Measurements from ENCODE around the gene ADAMTS16.

GRCh38 chr5:5347442-5347841 is 207.3 kb downstream of the ADAMTS16 start:
- TF ChIP-seq CTCF (IDR thresholded peaks at IDR 0.05) = no peak
- TF ChIP-seq POLR2A (IDR thresholded peaks at IDR 0.05) = no peak
- no peak for TF ChIP-seq POLR2AphosphoS5 (IDR thresholded peaks at IDR 0.05)
